Parathyroid adenoma (tissue), 2 donors: ENCODE results near the gene SH3GL1.

Experiments
- H2AFZ ChIP-seq: fragments of 300-600 bp; sonication (generic); one replicate; pipeline ENCODE4 v1.7.0; 2017; ENCODE audit warnings: antibody characterized with exemption, mild to moderate bottlenecking
- H3K27ac ChIP-seq: fragments of 300-600 bp; sonication (generic); one replicate; pipeline ENCODE4 v1.7.0; 2017
- H3K27me3 ChIP-seq: fragments of 300-600 bp; sonication (generic); one replicate; pipeline ENCODE4 v1.7.0; 2017; ENCODE audit warnings: low read length; ENCODE audit not compliant: control insufficient read depth, insufficient read depth
- H3K36me3 ChIP-seq: fragments of 300-600 bp; sonication (generic); one replicate; pipeline ENCODE4 v1.7.0; 2017; ENCODE audit warnings: low read length; ENCODE audit not compliant: control insufficient read depth, insufficient read depth
- H3K4me1 ChIP-seq: fragments of 300-600 bp; sonication (generic); one replicate; pipeline ENCODE4 v1.7.0; 2017; ENCODE audit warnings: control low read depth
- H3K4me2 ChIP-seq: fragments of 300-600 bp; sonication (generic); one replicate; pipeline ENCODE4 v1.7.0; 2017; ENCODE audit warnings: low read length
- H3K4me3 ChIP-seq: fragments of 300-600 bp; sonication (generic); one replicate; pipeline ENCODE4 v1.7.0; 2017; ENCODE audit warnings: low read depth, low read length
- H3K79me2 ChIP-seq: fragments of 300-600 bp; sonication (generic); one replicate; pipeline ENCODE4 v1.7.0; 2017; ENCODE audit warnings: control low read depth
- H3K9ac ChIP-seq: fragments of 300-600 bp; sonication (generic); one replicate; pipeline ENCODE4 v1.7.0; 2017; ENCODE audit warnings: mild to moderate bottlenecking
- H3K9me3 ChIP-seq: fragments of 300-600 bp; sonication (generic); one replicate; pipeline ENCODE4 v1.7.0; 2017; ENCODE audit warnings: low read length; ENCODE audit not compliant: control insufficient read depth
- TF ChIP-seq, protein P1 (sequence below): fragments of 300-600 bp; sonication (generic); IDR thresholded peaks from one replicate; pipeline ENCODE4 v1.7.0; 2017; ENCODE audit warnings: antibody characterized with exemption, mild to moderate bottlenecking
- donor health status: primary hyperparathyroidism.

SH3GL1 gene

DNA sequence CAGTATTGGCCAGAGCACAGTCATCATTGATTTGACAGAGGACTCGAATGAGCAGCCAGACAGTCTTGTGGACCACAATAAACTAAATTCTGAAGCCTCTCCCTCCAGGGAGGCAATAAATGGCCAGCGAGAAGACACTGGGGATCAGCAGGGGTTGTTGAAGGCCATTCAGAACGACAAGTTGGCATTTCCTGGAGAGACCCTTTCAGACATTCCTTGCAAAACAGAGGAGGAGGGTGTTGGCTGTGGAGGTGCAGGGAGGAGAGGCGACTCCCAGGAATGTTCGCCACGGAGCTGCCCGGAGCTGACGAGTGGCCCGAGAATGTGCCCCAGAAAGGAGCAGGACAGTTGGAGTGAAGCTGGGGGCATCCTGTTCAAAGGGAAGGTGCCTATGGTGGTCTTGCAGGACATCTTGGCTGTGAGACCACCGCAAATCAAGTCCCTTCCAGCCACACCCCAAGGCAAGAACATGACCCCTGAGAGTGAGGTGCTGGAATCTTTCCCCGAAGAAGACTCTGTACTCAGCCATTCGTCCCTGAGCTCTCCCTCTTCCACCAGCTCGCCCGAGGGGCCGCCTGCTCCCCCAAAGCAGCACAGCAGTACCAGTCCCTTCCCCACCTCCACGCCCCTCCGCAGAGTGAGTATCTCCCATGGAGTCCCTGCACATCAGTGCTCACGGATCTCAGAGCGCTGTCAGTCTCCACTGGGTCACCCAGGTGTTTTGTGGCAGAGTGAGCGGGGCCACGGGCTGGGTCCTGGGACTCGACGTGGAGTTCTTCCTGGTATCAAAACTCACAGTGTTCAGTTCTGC lies 9.0 kb upstream of the SH3GL1 start:
- TF ChIP-seq, protein P1, sequence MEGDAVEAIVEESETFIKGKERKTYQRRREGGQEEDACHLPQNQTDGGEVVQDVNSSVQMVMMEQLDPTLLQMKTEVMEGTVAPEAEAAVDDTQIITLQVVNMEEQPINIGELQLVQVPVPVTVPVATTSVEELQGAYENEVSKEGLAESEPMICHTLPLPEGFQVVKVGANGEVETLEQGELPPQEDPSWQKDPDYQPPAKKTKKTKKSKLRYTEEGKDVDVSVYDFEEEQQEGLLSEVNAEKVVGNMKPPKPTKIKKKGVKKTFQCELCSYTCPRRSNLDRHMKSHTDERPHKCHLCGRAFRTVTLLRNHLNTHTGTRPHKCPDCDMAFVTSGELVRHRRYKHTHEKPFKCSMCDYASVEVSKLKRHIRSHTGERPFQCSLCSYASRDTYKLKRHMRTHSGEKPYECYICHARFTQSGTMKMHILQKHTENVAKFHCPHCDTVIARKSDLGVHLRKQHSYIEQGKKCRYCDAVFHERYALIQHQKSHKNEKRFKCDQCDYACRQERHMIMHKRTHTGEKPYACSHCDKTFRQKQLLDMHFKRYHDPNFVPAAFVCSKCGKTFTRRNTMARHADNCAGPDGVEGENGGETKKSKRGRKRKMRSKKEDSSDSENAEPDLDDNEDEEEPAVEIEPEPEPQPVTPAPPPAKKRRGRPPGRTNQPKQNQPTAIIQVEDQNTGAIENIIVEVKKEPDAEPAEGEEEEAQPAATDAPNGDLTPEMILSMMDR = no peak

DNA sequence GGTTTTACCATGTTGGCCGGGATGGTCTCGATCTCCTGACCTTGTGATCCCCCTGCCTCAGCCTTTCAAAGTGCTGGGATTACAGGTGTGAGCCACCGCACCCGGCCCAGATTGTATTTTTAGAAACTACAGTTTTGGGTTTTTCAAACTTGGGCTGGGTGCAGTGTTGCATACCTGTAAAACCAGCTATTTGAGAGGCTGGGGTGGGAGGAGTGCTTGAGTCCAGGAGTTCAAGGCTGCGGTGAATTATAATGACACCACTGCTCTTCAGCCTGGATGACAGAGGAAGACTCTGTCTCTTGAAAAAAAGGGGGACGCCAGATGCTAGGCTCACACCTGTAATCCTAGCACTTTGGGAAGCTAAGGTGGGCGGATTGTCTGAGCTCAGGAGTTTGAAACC lies 6.3 kb upstream of the SH3GL1 start:
- Histone ChIP-seq H3K4me1 (peaks cover 3% of the 10 kb centered on the region), H3K27me3 (no peaks in the 10 kb centered on the region), H3K27ac (no peak overlapping the region), H3K79me2 (peaks cover 2% of the 10 kb centered on the region), H3K4me2 (no peak overlapping the region), H3K9ac (no peak overlapping the region), H3K4me3 (no peak overlapping the region), H3K9me3 (no peaks in the 10 kb centered on the region), H3K36me3 (no peaks in the 10 kb centered on the region), H2AFZ (no peak overlapping the region)
- TF ChIP-seq, protein P1 = no peak

More for the DNA sequence above, 9.0 kb upstream of the SH3GL1 start:
- Histone ChIP-seq H3K36me3 (no peaks in the 10 kb centered on the region), H3K27me3 (no peaks in the 10 kb centered on the region), H2AFZ (no peak overlapping the region), H3K9ac (no peak overlapping the region), H3K79me2 (no peaks in the 10 kb centered on the region), H3K4me2 (no peak overlapping the region), H3K4me1 (peaks cover under 1% of the 10 kb centered on the region), H3K4me3 (no peak overlapping the region), H3K27ac (no peak overlapping the region), H3K9me3 (no peaks in the 10 kb centered on the region)

DNA sequence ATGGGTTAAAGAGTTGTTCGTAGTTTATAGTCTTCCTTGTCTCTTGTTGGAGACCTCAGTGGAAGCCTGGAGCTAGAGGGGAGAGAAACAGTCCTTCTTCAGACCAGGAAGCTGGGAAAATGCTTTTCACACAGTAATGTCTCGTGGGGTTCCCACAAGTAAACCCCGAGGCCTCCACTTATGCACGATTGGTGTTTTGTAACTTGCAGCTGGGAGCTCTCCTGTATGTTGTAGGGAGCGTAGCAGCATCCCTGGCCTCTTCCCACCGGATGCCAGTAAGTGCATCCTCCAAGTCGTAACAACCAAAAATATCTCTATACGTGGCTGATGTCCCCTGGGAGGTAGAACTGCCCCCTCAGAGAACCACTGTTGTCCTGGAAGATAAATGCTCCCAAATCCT lies 5.6 kb upstream of the SH3GL1 start:
- no peaks in the 10 kb centered on the region for H3K36me3 ChIP-seq
- H3K4me1 ChIP-seq = peaks cover 3% of the 10 kb centered on the region
- no peak overlapping the region for H3K9ac ChIP-seq
- no peak overlapping the region for H3K4me3 ChIP-seq
- no peaks in the 10 kb centered on the region for H3K9me3 ChIP-seq
- H3K4me2 ChIP-seq = no peak overlapping the region
- H2AFZ ChIP-seq = no peak overlapping the region
- TF ChIP-seq, protein P1 = no peak
- peaks cover 2% of the 10 kb centered on the region for H3K79me2 ChIP-seq
- H3K27me3 ChIP-seq = no peaks in the 10 kb centered on the region
- H3K27ac ChIP-seq = no peak overlapping the region

DNA sequence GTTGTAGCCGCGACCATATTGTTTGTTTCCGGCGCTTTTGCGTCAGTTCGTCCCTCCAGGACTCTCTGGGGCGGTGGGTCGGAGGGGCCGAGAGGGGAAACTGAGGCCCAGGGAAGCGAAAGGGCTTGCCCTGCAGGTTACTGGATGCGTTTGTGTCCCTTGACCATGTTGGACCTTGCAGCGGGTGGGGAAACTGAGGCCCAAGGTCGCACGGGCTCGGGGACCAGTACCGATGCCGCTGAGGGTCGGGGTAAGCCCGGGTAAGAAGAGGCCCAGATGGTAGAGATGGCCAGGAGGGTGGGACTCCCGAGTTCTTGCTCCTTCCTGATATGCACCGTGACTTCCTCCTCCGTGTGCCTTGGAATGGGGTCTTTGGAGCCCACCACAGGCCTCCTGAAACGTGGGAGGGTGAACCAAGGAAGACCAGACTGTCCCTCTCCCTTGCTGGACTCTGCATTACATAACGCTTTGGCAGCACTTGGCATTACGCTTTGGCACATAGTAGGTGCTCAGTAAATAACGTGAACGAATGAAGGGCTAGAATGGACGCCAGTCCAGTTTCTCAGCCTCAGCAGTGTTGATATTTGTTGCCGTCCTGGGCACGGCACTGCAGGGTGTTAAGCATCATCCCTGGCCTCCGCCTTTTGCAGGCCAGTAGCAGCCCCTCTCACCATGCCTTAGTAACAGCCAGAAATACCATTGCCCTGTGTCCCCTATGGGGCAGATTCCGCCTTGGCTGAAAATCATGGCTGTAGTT lies 2.8 kb upstream of the SH3GL1 start:
- Histone ChIP-seq H2AFZ (peak overlapping the region; percentile 81), H3K4me2 (peak overlapping the region; percentile 78), H3K4me3 (peak overlapping the region; percentile 60), H3K9me3 (no peaks in the 10 kb centered on the region), H3K79me2 (peaks cover 21% of the 10 kb centered on the region), H3K9ac (no peak overlapping the region), H3K27me3 (no peaks in the 10 kb centered on the region), H3K4me1 (peaks cover 3% of the 10 kb centered on the region), H3K27ac (no peak overlapping the region), H3K36me3 (no peaks in the 10 kb centered on the region)
- TF ChIP-seq, protein P1 = no peak
